IMR-90 (cell line): ENCODE results near the gene DLG5. TPM values are rescaled to one million over a fixed set of nuclear protein-coding genes. Genes with fewer than 3 reads are reported as not detected.

Source experiments
- ATAC-seq: fragments of 200-7000 bp; cut with Tn5 transposase; 2 replicates; pipeline ENCODE4 v1.9.1; 2020; ENCODE audit warnings: low read depth, mild to moderate bottlenecking, moderate library complexity
- BruUV-seq: library from RNA; stranded (reverse); fragments of 400-500 nt; replicated peaks from 2 replicates; lab custom pipeline; 2021; lab: Mats Ljungman, UMichigan
- CTCF ChIA-PET: fragments of 300-600 bp; formaldehyde crosslinking; extraction: SDS; loops from one replicate; lab custom pipeline; 2021; ENCODE audit warnings: antibody characterized with exemption; lab: Yijun Ruan, JAX
- POLR2A ChIA-PET: fragments of 300-600 bp; sonication (Branson Sonifier 250); formaldehyde crosslinking; loops from one replicate; lab custom pipeline; 2022; ENCODE audit warnings: antibody characterized with exemption; ENCODE audit not compliant: unreplicated experiment; lab: Charles Lee
- DNase-seq: peaks from one replicate; pipeline ENCODE4 v3.0.0; 2013
- H2AFZ ChIP-seq: replicated peaks from 2 replicates; pipeline ENCODE3; 2013; ENCODE audit warnings: low read length, mild to moderate bottlenecking; ENCODE audit not compliant: poor library complexity
- H2AK5ac ChIP-seq: 2 replicates; pipeline ENCODE4 v1.6.1; 2013; ENCODE audit warnings: low read depth, low read length, inconsistent platforms
- H2AK9ac ChIP-seq: replicated peaks from 2 replicates; pipeline ENCODE3; 2013; ENCODE audit warnings: mild to moderate bottlenecking, low read depth, low read length, moderate library complexity; ENCODE audit not compliant: poor library complexity
- H2BK120ac ChIP-seq: 2 replicates; pipeline ENCODE4 v1.6.1; 2013; ENCODE audit warnings: low read depth, low read length, inconsistent platforms
- H2BK15ac ChIP-seq: 3 replicates; pipeline ENCODE4 v1.6.1; 2013; ENCODE audit warnings: low read depth, low read length, inconsistent platforms
- H2BK20ac ChIP-seq: 2 replicates; pipeline ENCODE4 v1.6.1; 2013; ENCODE audit warnings: low read depth, mild to moderate bottlenecking, inconsistent platforms, low read length, moderate library complexity
- H2BK5ac ChIP-seq: 2 replicates; pipeline ENCODE4 v1.6.1; 2013; ENCODE audit warnings: mild to moderate bottlenecking, low read depth, low read length, inconsistent platforms; ENCODE audit not compliant: poor library complexity, severe bottlenecking
- H3K14ac ChIP-seq: replicated peaks from 2 replicates; pipeline ENCODE4 v1.6.1; 2013; ENCODE audit warnings: low read depth, low read length, inconsistent platforms
- H3K18ac ChIP-seq: 2 replicates; pipeline ENCODE4 v1.6.1; 2013; ENCODE audit warnings: low read depth, low read length, control low read depth
- H3K23ac ChIP-seq: 2 replicates; pipeline ENCODE4 v1.6.1; 2013; ENCODE audit warnings: low read depth, low read length, inconsistent platforms
- H3K27ac ChIP-seq: 2 replicates; pipeline ENCODE4 v1.5.1; 2013; ENCODE audit warnings: mild to moderate bottlenecking, control low read depth, low read length; ENCODE audit not compliant: insufficient read depth
- H3K27me3 ChIP-seq: 2 replicates; pipeline ENCODE4 v1.6.1; 2013; ENCODE audit warnings: low read length; ENCODE audit not compliant: control insufficient read depth, insufficient read depth
- H3K36me3 ChIP-seq: 2 replicates; pipeline ENCODE4 v1.6.1; 2013; ENCODE audit warnings: low read length, mixed read lengths; ENCODE audit not compliant: control insufficient read depth, insufficient read depth
- H3K4ac ChIP-seq: 2 replicates; pipeline ENCODE4 v1.6.1; 2013; ENCODE audit warnings: low read depth, low read length, inconsistent platforms
- H3K4me1 ChIP-seq: 2 replicates; pipeline ENCODE4 v1.6.1; 2013; ENCODE audit warnings: low read length, mixed read lengths; ENCODE audit not compliant: control insufficient read depth, insufficient read depth
- H3K4me2 ChIP-seq: 2 replicates; pipeline ENCODE4 v1.6.1; 2013; ENCODE audit warnings: low read depth, mild to moderate bottlenecking, control low read depth, low read length, moderate library complexity
- H3K4me3 ChIP-seq: 2 replicates; pipeline ENCODE4 v1.5.1; 2013; ENCODE audit warnings: low read depth, mild to moderate bottlenecking, control low read depth, low read length, moderate library complexity; ENCODE audit not compliant: insufficient read depth
- H3K56ac ChIP-seq: 2 replicates; pipeline ENCODE4 v1.6.1; 2013; ENCODE audit warnings: low read length, inconsistent platforms; ENCODE audit not compliant: insufficient read depth; ENCODE audit errors: extremely low read depth
- H3K79me1 ChIP-seq, 2 experiments: 2 replicates each; pipeline ENCODE4 v1.6.1; 2013; ENCODE audit warnings: low read length in 2 of 2, inconsistent platforms in 1 of 2, low read depth in 1 of 2
- H3K9ac ChIP-seq: 2 replicates; pipeline ENCODE4 v1.6.1; 2013; ENCODE audit warnings: low read depth, low read length, control low read depth
- H3K9me1 ChIP-seq: 2 replicates; pipeline ENCODE4 v1.6.1; 2013; ENCODE audit warnings: low read length, inconsistent platforms; ENCODE audit not compliant: insufficient read depth
- H3K9me3 ChIP-seq: 2 replicates; pipeline ENCODE4 v1.6.1; 2013; ENCODE audit warnings: low read length; ENCODE audit not compliant: control insufficient read depth, insufficient read depth
- H4K20me1 ChIP-seq: 2 replicates; pipeline ENCODE4 v1.6.1; 2013; ENCODE audit warnings: low read length, inconsistent platforms; ENCODE audit not compliant: insufficient read depth
- H4K5ac ChIP-seq: 2 replicates; pipeline ENCODE4 v1.6.1; 2013; ENCODE audit warnings: mild to moderate bottlenecking, low read depth, low read length, control low read depth
- H4K8ac ChIP-seq, 2 experiments: 2 replicates each; pipeline ENCODE4 v1.6.1; 2013; ENCODE audit warnings: low read depth in 2 of 2, low read length in 2 of 2, control low read depth in 1 of 2, inconsistent platforms in 1 of 2
- H4K91ac ChIP-seq: 2 replicates; pipeline ENCODE4 v1.6.1; 2013; ENCODE audit warnings: low read depth, low read length, inconsistent platforms; ENCODE audit not compliant: insufficient read depth
- BHLHE40 ChIP-seq: fragments of 150-350 bp; IDR thresholded peaks from 2 replicates; pipeline ENCODE4 v1.6.1; 2016; ENCODE audit warnings: mild to moderate bottlenecking, low read depth, low read length
- CEBPB ChIP-seq: IDR thresholded peaks from 2 replicates; pipeline ENCODE4 v1.6.1; 2012; ENCODE audit warnings: low read depth, low read length, improper control_type of control experiment
- CTCF ChIP-seq: conservative IDR thresholded peaks from 2 replicates; pipeline ENCODE4 v1.5.1; 2012; ENCODE audit warnings: mild to moderate bottlenecking, low read depth, low read length, improper control_type of control experiment
- FOS ChIP-seq: fragments of 150-350 bp; IDR thresholded peaks from 2 replicates; pipeline ENCODE4 v1.6.1; 2016; ENCODE audit warnings: low read depth, low read length
- MAFK ChIP-seq: IDR thresholded peaks from 2 replicates; pipeline ENCODE4 v1.6.1; 2012; ENCODE audit warnings: low read depth, low read length, improper control_type of control experiment
- MAZ ChIP-seq: IDR thresholded peaks from 2 replicates; pipeline ENCODE4 v1.6.1; 2012; ENCODE audit warnings: low read depth, mild to moderate bottlenecking, low read length, improper control_type of control experiment, moderate library complexity, borderline replicate concordance
- MXI1 ChIP-seq: IDR thresholded peaks from 2 replicates; pipeline ENCODE4 v1.6.1; 2012; ENCODE audit warnings: low read depth, mild to moderate bottlenecking, low read length, moderate library complexity, borderline replicate concordance
- POLR2A ChIP-seq: IDR thresholded peaks from 2 replicates; pipeline ENCODE4 v1.6.1; 2012; ENCODE audit warnings: mild to moderate bottlenecking, low read depth, low read length
- RAD21 ChIP-seq: IDR thresholded peaks from 2 replicates; pipeline ENCODE4 v1.6.1; 2012; ENCODE audit warnings: low read length, improper control_type of control experiment
- RCOR1 ChIP-seq: IDR thresholded peaks from 2 replicates; pipeline ENCODE4 v1.6.1; 2012; ENCODE audit warnings: mild to moderate bottlenecking, low read length, improper control_type of control experiment; ENCODE audit not compliant: insufficient replicate concordance
- RFX5 ChIP-seq: IDR thresholded peaks from 2 replicates; pipeline ENCODE4 v1.8.0; 2012; ENCODE audit warnings: low read depth, mild to moderate bottlenecking, low read length, moderate library complexity
- SMC3 ChIP-seq: fragments of 150-350 bp; IDR thresholded peaks from 2 replicates; pipeline ENCODE4 v1.6.1; 2016; ENCODE audit warnings: low read depth, mild to moderate bottlenecking, antibody characterized with exemption, low read length, moderate library complexity
- WGBS, 2 experiments: methylation state at CpG; one replicate each; pipeline versions ENCODE4 v1.1.5 to v1.1.7; 2013; ENCODE audit warnings: missing lambda C conversion rate in 2 of 2; ENCODE audit not compliant: insufficient read length in 1 of 2; ENCODE audit errors: extremely low coverage in 2 of 2; 5-methylcytosine and 5-hydroxymethylcytosine counted together
- dilution Hi-C: fragments of 300-500 bp; cut with HindIII; formaldehyde crosslinking; loops from one replicate; pipeline ENCODE4 v1.14.3; 2018; ENCODE audit warnings: low sequenced_read_pairs; ENCODE audit not compliant: unreplicated experiment
- in situ Hi-C: fragments of 300-500 bp; cut with MboI; formaldehyde crosslinking; loops from 3 replicates; pipeline ENCODE4 v1.14.3; 2019; ENCODE audit warnings: low sequenced_read_pairs, inconsistent platforms, mixed read lengths
- intact Hi-C: fragments of 100-400 bp; cut with micrococcal nuclease; formaldehyde crosslinking; loops from 2 replicates; pipeline ENCODE4 v1.10.0; 2022
- polyA plus RNA-seq, 3 experiments: library from polyadenylated mRNA; depleted of rRNA; stranded (reverse); fragments of >200 nt; gene quantifications; 2 replicates each; pipeline ENCODE4 v1.2.3, GENCODE V29; 2012; ENCODE audit warnings: low replicate concordance in 1 of 3
- total RNA-seq: library from RNA; depleted of rRNA; stranded (reverse); fragments of >200 nt; gene quantifications from 2 replicates; pipeline ENCODE4 v1.2.3, GENCODE V29; 2012
- TF ChIP-seq, protein P1 (sequence below): fragments of 150-350 bp; IDR thresholded peaks from 2 replicates; pipeline ENCODE4 v1.6.1; 2016; ENCODE audit warnings: low read depth, mild to moderate bottlenecking, low read length, moderate library complexity, borderline replicate concordance
- TF ChIP-seq, protein P2 (sequence below): fragments of 150-350 bp; IDR thresholded peaks from 2 replicates; pipeline ENCODE4 v1.6.1; 2017; ENCODE audit warnings: mild to moderate bottlenecking, antibody characterized with exemption, low read length, low read depth

DLG5 gene
- total and polyA plus RNA-seq, 2 of the 4 experiments (the other 2 are of a cell fraction): 12.7 to 28.7 TPM

GRCh38 chr10:77875730-77876129 is 50.8 kb downstream of the DLG5 start:
- Histone ChIP-seq H3K9me1 (peaks cover 46% of the 10 kb centered on the region), H3K4ac (no peak overlapping the region), H2BK20ac (no peak overlapping the region), H4K8ac (no peak overlapping the region), H3K18ac (no peak overlapping the region), H2BK120ac (no peak overlapping the region), H3K27ac (no peak overlapping the region), H3K4me2 (no peak overlapping the region), H3K79me1 (peaks cover 46 to 95% of the 10 kb centered on the region in 2 experiments), H3K4me1 (peaks cover 25% of the 10 kb centered on the region), H3K14ac (no peak overlapping the region), H4K91ac (no peak overlapping the region), H3K9me3 (no peaks in the 10 kb centered on the region), H3K27me3 (no peaks in the 10 kb centered on the region), H2AFZ (no peak overlapping the region), H3K56ac (no peak overlapping the region), H3K4me3 (no peak overlapping the region), H4K20me1 (peaks cover 77% of the 10 kb centered on the region), H2AK9ac (no peak overlapping the region), H2BK5ac (no peak overlapping the region), H3K9ac (no peak overlapping the region), H2AK5ac (no peak overlapping the region), H2BK15ac (no peak overlapping the region), H3K36me3 (0 out of 2 replicates have a peak, but pooled peaks cover 1% of the 10 kb centered on the region), H3K23ac (no peak overlapping the region), H4K5ac (no peak overlapping the region)
- no TSS peak for BruUV-seq
- no peak for DNase-seq
- in situ Hi-C loops: no loop called here
- ChIA-PET CTCF (no interaction called here), POLR2A (interaction anchor here (0.7 kb wide), 1 partner anchor 36 kb away, joined by 10 read pairs; no protein-coding TSS in a partner anchor)
- no CpG with 5 or more reads among the region's 5 CpGs for WGBS, 2 experiments
- ATAC-seq: no peak
- intact Hi-C loops: no loop called here
- dilution Hi-C loops: no loop called here
- TF ChIP-seq CTCF: no peak
- TF ChIP-seq RAD21: no peak
- no peak for TF ChIP-seq MAFK
- TF ChIP-seq SMC3: no peak
- TF ChIP-seq MAZ: no peak
- TF ChIP-seq CEBPB: no peak
- TF ChIP-seq MXI1: no peak
- TF ChIP-seq FOS: no peak
- TF ChIP-seq, protein P1, sequence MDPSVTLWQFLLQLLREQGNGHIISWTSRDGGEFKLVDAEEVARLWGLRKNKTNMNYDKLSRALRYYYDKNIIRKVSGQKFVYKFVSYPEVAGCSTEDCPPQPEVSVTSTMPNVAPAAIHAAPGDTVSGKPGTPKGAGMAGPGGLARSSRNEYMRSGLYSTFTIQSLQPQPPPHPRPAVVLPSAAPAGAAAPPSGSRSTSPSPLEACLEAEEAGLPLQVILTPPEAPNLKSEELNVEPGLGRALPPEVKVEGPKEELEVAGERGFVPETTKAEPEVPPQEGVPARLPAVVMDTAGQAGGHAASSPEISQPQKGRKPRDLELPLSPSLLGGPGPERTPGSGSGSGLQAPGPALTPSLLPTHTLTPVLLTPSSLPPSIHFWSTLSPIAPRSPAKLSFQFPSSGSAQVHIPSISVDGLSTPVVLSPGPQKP: no peak
- TF ChIP-seq RFX5: no peak
- TF ChIP-seq, protein P2, sequence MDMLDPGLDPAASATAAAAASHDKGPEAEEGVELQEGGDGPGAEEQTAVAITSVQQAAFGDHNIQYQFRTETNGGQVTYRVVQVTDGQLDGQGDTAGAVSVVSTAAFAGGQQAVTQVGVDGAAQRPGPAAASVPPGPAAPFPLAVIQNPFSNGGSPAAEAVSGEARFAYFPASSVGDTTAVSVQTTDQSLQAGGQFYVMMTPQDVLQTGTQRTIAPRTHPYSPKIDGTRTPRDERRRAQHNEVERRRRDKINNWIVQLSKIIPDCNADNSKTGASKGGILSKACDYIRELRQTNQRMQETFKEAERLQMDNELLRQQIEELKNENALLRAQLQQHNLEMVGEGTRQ: no peak
- TF ChIP-seq BHLHE40: no peak
- no peak for TF ChIP-seq POLR2A
- no peak for TF ChIP-seq RCOR1
